Right cardiac atrium (tissue), 5 donors: ENCODE data around the gene ZNF668. TPM values are rescaled to one million over a fixed set of nuclear protein-coding genes. Genes with fewer than 3 reads are reported as not detected.

Source experiments
- ATAC-seq, 2 donors: fragments of 200-7000 bp; cut with Tn5 transposase; one replicate each; pipeline versions ENCODE4 v1.8.0 to v1.9.1; 2020; ENCODE audit warnings: moderate library complexity in 2 of 2, mild to moderate bottlenecking in 1 of 2
- DNase-seq, 3 donors: peaks; one replicate each; pipeline ENCODE4 v3.0.0-alpha.2; 2020
- H3K27ac ChIP-seq: one replicate; pipeline ENCODE4 v1.5.1; 2013; ENCODE audit warnings: mild to moderate bottlenecking, low read length, control low read depth, moderate library complexity
- H3K27me3 ChIP-seq: one replicate; pipeline ENCODE4 v1.6.1; 2013; ENCODE audit not compliant: control insufficient read depth, insufficient read depth
- H3K4me1 ChIP-seq: one replicate; pipeline ENCODE4 v1.6.1; 2013; ENCODE audit warnings: low read length; ENCODE audit not compliant: control insufficient read depth, insufficient read depth
- H3K4me3 ChIP-seq: one replicate; pipeline ENCODE4 v1.5.1; 2013; ENCODE audit warnings: low read length, control low read depth
- H3K9me3 ChIP-seq: one replicate; pipeline ENCODE4 v1.6.1; 2013; ENCODE audit warnings: low read length; ENCODE audit not compliant: control insufficient read depth
- WGBS: extraction: QIAGEN DNeasy Blood & Tissue Kit; methylation state at CpG from one replicate; pipeline ENCODE4 v1.1.7; 2013; 5-methylcytosine and 5-hydroxymethylcytosine counted together
- intact Hi-C, 4 donors: fragments of 100-400 bp; cut with DNase I; formaldehyde crosslinking; loops; one replicate each; pipeline versions ENCODE4 v1.11.0 to v1.14.0; 2022 to 2023
- polyA plus RNA-seq: library from polyadenylated mRNA; stranded (reverse); fragments of 200-250 nt; gene quantifications from one replicate; pipeline ENCODE4 v1.2.3, GENCODE V29; 2013
- total RNA-seq, 4 donors: library from RNA; stranded (reverse); fragmentation: NEBNext Ultra II Directional; extraction: Animal tissue kit (Norgen Biotek cat#: 25700); gene quantifications; one replicate each; pipeline ENCODE4 v1.2.1, GENCODE V29; 2021
- donor health status: healthy with polysubstance abuse.
- donor health status: DM: no; HTN: yes; CAD: no.
- donor health status: DM: no; HTN: no; CAD: no.
- donor health status: DM: no; HTN: yes; CAD: no; lungs with severe emphysema.
- donor health status: DM: yes; HTN: yes; CAD: no.

ZNF668 gene
- total and polyA plus RNA-seq, 5 donors, result 4.6 to 6.6 (median 5.0) TPM

DNA sequence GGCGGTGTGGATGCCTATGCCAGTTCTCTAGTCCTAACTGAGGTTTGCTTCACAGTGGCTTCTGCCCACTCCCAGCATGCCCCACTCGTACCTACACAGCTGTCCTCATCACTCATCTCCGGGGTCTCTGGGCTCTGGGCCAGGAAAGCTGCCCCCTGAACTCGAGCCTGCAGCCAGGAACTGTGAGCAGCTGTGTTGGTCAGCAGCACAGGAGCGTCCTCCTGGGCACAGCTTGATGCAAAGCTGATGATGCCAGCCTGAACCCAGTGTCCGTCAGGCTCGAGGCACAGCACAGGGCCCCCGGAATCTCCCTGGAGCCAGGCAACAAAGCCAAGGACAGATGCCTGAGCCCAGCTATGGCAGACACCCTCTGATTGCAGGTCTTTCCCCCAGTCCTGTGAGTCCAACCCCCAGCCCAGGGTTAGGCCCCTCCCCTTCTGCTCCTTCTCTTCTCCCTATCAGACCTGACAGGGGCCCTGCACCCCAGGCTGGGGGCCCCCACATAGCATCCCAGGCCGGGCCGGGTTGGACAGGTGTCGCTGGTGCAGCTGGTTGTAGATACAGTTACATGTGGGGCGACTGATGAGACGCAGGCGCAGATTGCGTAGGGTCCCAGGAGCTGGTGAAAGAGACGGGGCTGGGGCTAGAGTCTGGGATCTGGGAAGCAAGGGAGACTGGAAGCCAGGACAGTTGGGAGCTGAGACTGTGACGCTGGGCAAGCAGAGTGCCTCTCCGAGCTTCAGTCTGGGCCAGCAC, 12.0 kb upstream of the ZNF668 start:
- H3K27ac ChIP-seq, result no peak overlapping the region
- DNase-seq, result peak in 2 of 3 donors; percentile 39 to 41
- H3K27me3 ChIP-seq, result no peaks in the 10 kb centered on the region
- intact Hi-C loops, result no loop called here
- no peak for ATAC-seq
- H3K4me1 ChIP-seq, result no peaks in the 10 kb centered on the region
- no peak overlapping the region for H3K4me3 ChIP-seq
- H3K9me3 ChIP-seq, result no peaks in the 10 kb centered on the region
- WGBS, result 84% methylated on average over 18 of the region's 18 CpGs

DNA sequence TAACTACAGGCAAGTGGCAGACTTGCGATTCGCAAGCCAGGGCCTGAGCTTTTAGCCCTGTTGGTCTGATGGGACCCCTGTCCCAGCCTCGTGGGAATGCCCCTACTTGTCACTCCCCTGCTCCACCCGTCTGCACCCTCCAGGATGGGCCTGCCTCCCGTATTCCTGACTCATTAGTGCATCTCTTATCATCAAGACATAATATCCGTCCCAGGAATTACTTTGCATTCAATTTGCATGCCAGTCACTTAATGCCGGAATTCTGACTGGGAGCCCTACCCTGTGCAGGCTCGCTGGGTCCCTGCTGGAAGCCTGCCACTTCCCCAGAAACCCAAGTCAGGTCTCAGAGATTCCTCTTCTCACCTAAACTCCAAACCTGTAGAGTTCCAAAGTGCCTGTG, 11.4 kb upstream of the ZNF668 start:
- no peak overlapping the region for H3K27ac ChIP-seq
- intact Hi-C loops, result no loop called here
- no peaks in the 10 kb centered on the region for H3K9me3 ChIP-seq
- DNase-seq (peak in 1 of 3 donors; percentile 38), ATAC-seq (no peak)
- no peaks in the 10 kb centered on the region for H3K27me3 ChIP-seq
- no peak overlapping the region for H3K4me3 ChIP-seq
- 74% methylated on average over 8 of the region's 8 CpGs for WGBS
- H3K4me1 ChIP-seq, result no peaks in the 10 kb centered on the region

DNA sequence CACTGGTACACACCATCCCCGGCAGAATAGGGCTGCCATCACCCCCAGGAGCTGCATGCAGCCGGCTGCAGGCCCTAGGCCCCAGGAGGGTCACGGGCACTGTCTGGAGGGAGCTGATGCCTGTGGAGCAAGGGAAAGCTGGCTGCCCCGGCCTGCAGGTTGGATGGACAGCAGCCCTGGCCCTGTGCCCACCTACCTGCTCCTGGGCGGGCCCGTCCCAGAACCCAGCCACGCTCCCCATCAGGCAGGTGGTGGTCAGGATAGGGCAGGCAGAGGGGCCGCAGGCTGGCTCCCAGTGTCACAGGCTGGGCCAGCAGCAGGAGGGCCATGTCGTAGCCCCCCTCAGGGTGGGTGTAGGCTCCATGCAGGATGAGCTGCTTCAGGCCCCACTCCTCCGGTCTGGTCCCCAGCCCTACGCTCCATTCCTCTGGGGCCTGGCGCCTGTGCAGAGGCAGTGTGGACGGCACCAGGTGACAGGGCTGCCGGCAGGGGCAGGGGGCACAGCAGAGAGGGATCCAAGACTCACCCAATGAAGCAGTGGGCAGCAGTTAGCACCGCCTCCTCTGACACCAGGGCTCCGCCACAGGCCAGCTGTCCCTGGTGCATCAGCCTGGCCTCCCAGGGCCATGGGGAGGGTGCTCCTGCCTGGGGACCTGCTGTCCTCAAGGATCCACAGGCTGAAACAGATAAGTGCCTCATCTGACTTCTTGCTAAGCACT, 10.7 kb upstream of the ZNF668 start:
- no peaks in the 10 kb centered on the region for H3K4me1 ChIP-seq
- no peak overlapping the region for H3K27ac ChIP-seq
- intact Hi-C loops, result no loop called here
- DNase-seq, result peak in 1 of 3 donors; percentile 55
- ATAC-seq, result no peak
- no peaks in the 10 kb centered on the region for H3K9me3 ChIP-seq
- no peaks in the 10 kb centered on the region for H3K27me3 ChIP-seq
- 89% methylated on average over 16 of the region's 16 CpGs for WGBS
- no peak overlapping the region for H3K4me3 ChIP-seq

DNA sequence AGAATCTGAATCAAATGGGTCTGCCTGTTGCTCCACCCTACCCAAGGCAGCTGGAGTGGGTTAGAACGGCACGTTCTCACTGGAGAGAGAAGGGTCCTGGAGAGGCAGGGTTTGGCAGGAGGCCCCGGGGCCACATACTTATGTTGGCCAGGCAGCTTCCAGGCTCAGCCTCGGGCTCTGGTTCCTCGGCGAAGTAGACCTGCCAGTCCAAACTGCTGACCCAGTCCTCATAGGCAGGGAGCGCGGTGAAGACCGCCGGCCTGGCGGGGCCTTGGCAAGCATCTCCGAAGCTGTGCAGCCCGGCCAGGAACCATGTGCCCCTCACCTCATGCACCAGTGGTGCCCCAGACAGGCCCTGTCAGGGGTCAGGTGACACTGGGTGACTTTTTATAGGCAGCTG, 9.9 kb upstream of the ZNF668 start:
- WGBS, result 88% methylated on average over 13 of the region's 13 CpGs
- H3K4me1 ChIP-seq, result no peaks in the 10 kb centered on the region
- peak in 1 of 3 donors; percentile 47 for DNase-seq
- no peak for ATAC-seq
- no peaks in the 10 kb centered on the region for H3K9me3 ChIP-seq
- no peak overlapping the region for H3K4me3 ChIP-seq
- no peaks in the 10 kb centered on the region for H3K27me3 ChIP-seq
- H3K27ac ChIP-seq, result no peak overlapping the region
- intact Hi-C loops, result no loop called here

DNA sequence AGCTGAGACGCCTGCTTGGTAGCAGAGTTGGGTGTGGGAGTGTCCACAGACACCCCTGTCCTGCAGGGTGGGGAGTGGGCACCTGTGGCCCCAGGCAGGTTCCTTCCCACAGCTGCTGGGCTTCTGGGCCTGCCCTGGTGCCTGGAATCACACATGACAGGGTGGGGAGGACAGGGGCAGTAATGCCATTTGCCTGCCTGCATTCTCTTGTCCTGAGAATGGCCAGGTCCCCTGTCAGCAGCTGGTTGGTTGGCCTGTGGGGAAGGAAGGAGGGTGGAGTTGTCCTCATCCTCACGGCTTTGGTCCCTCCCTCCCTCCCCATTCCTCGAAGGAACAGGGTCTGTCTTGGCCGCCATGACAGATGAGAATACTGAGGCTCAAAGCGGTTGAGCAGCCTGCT, 9.5 kb upstream of the ZNF668 start:
- Histone ChIP-seq H3K4me3 (no peak overlapping the region), H3K27ac (no peak overlapping the region), H3K4me1 (no peaks in the 10 kb centered on the region), H3K9me3 (no peaks in the 10 kb centered on the region), H3K27me3 (no peaks in the 10 kb centered on the region)
- ATAC-seq (no peak), DNase-seq (no peak)
- intact Hi-C loops, result no loop called here
- 67% methylated on average over 5 of the region's 5 CpGs for WGBS

DNA sequence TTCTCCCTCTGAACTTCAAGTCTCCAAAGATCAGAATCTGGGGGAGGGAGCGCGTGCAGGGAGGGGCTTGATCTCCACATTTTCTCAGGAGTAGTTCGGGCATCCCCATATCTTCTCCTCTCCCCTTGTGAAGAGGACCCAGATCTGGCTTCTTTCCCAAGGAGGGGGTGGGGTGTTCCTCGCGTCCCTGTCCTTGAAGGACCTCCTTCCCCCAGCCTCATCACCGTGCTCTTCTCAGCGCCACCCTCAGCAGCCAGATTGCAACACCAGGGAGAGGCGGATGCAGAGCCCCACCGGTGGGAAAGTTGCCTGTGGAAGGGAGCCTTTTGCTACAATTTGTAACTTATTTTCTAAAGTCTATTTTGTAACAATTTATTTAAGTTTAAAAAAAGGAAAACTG, 9.0 kb upstream of the ZNF668 start:
- H3K27me3 ChIP-seq, result no peaks in the 10 kb centered on the region
- DNase-seq (peak in 1 of 3 donors; percentile 11), ATAC-seq (no peak)
- H3K4me1 ChIP-seq, result no peaks in the 10 kb centered on the region
- H3K27ac ChIP-seq, result no peak overlapping the region
- H3K9me3 ChIP-seq, result no peaks in the 10 kb centered on the region
- WGBS, result 60% methylated on average over 9 of the region's 9 CpGs
- intact Hi-C loops, result no loop called here
- H3K4me3 ChIP-seq, result no peak overlapping the region

DNA sequence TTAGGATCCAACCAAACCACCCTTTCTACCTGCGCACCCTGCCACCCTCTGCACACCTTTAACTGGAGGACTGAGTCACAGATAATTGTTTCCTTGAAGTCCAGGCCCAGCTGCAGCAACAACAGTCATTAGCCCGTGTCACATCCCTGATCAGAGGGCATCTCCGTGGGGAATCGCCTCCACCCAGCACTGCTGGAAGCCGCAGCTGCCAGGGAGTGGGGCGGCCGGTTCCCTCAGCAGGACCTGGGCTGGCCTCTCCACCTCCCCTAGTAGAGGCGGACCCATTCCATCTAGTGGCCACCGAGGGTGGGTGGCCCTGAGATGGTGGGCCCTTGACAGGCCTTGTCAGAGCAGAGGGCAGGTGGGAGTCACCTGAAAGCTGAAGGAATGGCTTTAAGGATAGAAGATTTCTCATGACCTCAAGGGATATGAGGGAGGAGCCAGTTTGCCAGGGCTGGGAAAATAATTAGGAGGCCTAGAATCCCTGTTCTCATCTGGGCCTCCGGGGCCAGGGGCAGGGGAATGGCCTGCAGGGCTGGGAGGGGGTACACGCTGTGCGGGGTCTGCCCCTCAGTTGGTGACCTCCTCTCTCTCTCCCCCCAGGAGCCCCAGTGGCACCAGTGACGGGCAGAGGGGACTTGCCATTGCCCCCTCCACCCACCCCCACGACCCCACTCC, 8.5 kb upstream of the ZNF668 start:
- no peaks in the 10 kb centered on the region for H3K27me3 ChIP-seq
- DNase-seq, result no peak
- no peak overlapping the region for H3K27ac ChIP-seq
- H3K9me3 ChIP-seq, result no peaks in the 10 kb centered on the region
- 66% methylated on average over 14 of the region's 14 CpGs for WGBS
- no peaks in the 10 kb centered on the region for H3K4me1 ChIP-seq
- H3K4me3 ChIP-seq, result no peak overlapping the region
- intact Hi-C loops, result no loop called here
- ATAC-seq, result no peak

DNA sequence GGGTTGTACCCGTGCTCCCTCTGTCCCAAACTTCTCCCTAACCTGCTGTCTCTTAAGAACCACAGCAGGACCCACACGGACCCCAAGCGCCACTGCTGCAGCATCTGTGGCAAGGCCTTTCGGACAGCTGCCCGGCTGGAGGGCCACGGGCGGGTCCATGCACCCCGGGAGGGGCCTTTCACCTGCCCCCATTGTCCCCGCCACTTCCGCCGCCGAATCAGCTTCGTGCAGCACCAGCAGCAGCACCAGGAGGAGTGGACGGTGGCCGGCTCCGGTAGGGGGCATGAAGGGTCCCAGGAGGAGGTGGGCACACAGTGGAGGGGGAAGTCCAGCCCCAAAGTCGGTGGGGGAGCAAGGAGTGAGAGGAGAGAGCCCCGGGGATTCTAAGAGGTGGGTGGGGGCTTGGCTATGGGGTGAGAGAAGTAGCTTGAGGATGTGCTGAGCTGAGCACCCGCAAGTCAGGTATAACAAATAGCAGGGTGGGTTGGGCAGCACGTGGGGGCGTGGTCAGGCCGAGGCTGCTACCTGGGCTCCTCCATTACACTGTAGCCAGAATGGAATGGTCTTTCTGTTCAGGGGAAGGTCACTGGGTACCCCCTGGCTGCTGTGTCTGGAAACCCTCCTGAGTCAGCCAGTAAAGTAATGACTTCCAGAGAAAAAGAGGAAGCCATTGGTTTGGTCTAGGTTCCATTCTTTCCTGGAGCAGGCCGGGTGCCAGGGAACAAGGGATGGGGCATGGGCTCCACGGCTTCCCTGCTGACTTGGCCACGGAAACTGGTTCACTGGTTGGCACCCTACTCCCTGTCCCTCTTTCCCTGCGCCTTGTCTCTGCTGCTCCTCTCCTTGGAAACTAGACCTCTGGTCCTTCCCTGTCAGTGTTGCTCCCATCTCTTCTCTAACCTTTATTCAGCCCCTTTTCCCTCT, 7.7 kb upstream of the ZNF668 start:
- Histone ChIP-seq H3K27ac (no peak overlapping the region), H3K4me3 (no peak overlapping the region), H3K4me1 (no peaks in the 10 kb centered on the region), H3K27me3 (no peaks in the 10 kb centered on the region), H3K9me3 (no peaks in the 10 kb centered on the region)
- intact Hi-C loops, result no loop called here
- 85% methylated on average over 26 of the region's 26 CpGs for WGBS
- ATAC-seq (no peak), DNase-seq (peak in 1 of 3 donors; percentile 67)

DNA sequence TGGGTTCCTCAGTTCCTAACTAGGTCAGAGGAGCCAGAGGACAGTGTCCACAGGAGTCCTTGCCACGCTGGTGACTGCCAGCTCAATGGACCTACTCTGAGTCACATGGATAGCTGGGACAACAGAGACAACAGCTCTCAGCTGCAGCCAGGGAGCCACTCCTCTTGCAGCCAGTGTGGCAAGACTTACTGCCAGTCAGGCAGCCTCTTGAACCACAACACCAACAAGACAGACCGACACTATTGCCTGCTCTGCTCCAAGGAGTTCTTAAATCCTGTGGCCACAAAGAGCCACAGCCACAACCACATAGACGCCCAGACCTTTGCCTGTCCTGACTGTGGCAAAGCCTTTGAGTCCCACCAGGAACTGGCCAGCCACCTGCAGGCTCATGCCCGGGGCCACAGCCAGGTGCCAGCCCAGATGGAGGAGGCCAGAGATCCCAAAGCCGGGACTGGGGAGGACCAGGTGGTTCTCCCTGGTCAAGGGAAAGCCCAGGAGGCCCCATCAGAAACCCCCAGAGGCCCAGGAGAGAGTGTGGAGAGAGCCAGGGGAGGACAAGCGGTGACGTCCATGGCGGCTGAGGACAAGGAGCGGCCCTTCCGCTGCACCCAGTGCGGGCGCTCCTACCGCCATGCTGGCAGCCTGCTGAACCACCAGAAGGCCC, 6.8 kb upstream of the ZNF668 start:
- no peaks in the 10 kb centered on the region for H3K9me3 ChIP-seq
- 91% methylated on average over 13 of the region's 13 CpGs for WGBS
- no peaks in the 10 kb centered on the region for H3K4me1 ChIP-seq
- H3K4me3 ChIP-seq, result no peak overlapping the region
- intact Hi-C loops, result no loop called here
- ATAC-seq, result no peak
- DNase-seq, result no peak
- no peaks in the 10 kb centered on the region for H3K27me3 ChIP-seq
- H3K27ac ChIP-seq, result no peak overlapping the region

DNA sequence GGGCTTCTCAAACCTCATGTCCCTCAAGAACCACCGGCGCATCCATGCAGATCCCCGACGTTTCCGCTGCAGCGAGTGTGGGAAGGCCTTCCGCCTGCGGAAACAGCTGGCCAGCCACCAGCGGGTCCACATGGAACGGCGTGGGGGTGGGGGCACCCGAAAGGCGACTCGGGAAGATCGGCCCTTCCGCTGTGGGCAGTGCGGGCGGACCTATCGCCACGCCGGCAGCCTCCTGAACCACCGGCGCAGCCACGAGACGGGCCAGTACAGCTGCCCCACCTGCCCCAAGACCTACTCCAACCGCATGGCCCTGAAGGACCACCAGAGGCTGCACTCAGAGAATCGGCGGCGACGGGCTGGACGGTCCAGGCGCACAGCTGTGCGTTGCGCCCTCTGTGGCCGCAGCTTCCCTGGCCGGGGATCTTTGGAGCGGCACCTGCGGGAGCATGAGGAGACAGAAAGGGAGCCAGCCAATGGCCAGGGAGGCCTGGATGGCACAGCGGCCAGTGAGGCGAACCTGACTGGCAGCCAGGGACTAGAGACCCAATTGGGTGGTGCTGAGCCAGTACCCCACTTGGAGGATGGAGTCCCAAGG, 6.1 kb upstream of the ZNF668 start:
- Histone ChIP-seq H3K27ac (no peak overlapping the region), H3K27me3 (no peaks in the 10 kb centered on the region), H3K9me3 (no peaks in the 10 kb centered on the region), H3K4me1 (no peaks in the 10 kb centered on the region), H3K4me3 (no peak overlapping the region)
- WGBS, result 96% methylated on average over 40 of the region's 40 CpGs
- intact Hi-C loops, result no loop called here
- ATAC-seq, result no peak
- DNase-seq, result peak in 1 of 3 donors; percentile 49
